NCI-H82 treated with DMSO at 0.1 percent for 48 hours (cell line): Measurements from ENCODE around the gene ZNF429.
"Not testable (repeated sequence)": the region's sequence is repeated elsewhere in the genome, so short reads cannot be mapped to it uniquely, and the experiment has no call there.

Source experiments
- DNase-seq: peaks from one replicate; lab custom pipeline; 2025; ENCODE audit not compliant: unreplicated experiment; lab: John Stamatoyannopoulos, UW

ZNF429 gene

DNA sequence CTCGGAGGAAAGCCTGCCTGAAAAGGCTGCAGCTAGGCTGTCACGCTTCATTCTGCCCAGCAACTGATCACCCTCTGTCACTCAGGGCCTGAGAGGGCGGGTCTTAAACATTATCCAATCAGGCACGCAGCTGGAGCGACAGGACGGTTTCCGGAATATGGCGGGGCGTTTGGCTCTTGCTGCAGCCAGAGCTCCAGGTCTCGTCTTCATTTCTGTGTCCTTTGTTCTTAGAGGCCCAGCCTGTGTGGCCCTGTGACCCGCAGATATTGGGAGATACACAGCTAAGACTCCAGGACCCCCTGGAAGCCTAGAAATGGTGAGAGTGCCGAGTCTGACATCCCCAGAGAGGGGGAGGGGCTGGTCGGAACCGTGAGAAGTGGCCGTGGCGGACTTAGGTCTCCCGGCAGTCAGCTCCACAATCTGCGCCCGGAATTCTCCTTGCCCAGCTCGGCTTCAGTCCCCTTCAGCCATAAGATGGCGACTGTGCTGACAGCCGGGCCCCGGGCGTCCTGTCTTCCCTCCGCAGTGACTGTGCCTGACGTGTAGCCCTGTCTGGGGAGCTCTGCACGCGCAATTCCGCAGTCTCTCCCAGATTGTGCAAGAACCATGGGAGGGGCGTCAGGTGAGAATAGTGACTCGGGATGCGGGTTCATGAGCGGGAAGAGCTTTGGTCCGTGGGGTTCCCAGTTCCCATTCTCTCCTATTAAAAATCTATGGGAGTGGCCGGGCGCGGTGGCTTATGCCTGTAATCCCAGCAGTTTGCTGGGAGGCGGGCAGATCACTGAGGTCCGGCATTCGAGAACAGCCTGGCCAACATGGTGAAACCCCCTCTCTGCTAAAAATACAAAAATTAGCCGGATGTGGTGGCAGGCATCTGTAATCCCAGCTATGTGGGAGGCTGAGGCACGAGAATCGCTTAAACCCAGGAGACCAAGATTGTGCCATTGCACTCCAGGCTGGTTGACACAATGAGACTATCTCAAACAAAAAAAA is at the start of gene ZNF429:
Gene ZNF429 (plus strand): TSS at position 144 of the 993 bp plus-strand sequence. CDS start 170 bp downstream, at position 314.
- DNase-seq: peak; percentile 89

DNA sequence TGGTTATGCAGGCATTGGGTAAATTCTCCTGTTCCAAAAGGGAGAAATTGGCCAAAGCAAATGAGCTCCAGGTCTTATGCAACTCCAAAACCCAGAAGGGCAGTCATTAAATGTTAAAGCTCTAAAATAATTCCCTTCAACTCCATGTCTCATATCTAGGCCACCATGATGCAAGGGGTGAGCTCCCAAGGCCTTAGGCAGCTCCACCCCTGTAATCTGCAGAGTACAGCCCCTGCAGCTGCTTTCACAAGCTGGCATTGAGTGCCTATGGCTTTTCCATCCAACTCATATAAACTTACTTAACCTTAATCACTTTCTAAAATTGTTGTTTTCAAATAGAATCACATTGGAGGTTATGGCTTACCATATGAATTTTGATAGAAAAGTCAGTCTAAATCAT is 44.7 kb upstream of the ZNF429 start:
- DNase-seq: no peak

DNA sequence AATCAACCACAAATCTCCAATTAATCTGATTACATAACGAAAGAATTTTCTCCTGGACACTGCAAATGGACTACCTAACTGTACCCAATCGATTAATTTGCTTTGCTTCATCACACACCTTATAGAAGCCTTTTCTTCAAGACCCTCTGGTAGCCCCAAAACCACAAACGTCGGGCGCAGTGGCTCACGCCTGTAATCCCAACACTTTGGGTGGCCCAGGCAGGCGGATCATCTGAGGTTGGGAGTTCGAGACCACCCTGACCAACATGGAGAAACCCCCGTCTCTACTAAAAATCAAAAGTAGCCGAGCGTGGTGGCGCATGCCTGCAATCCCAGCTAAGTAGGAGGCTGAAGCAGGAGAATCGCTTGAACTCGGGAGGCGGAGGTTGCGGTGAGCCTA is 42.9 kb upstream of the ZNF429 start:
- no peak for DNase-seq

DNA sequence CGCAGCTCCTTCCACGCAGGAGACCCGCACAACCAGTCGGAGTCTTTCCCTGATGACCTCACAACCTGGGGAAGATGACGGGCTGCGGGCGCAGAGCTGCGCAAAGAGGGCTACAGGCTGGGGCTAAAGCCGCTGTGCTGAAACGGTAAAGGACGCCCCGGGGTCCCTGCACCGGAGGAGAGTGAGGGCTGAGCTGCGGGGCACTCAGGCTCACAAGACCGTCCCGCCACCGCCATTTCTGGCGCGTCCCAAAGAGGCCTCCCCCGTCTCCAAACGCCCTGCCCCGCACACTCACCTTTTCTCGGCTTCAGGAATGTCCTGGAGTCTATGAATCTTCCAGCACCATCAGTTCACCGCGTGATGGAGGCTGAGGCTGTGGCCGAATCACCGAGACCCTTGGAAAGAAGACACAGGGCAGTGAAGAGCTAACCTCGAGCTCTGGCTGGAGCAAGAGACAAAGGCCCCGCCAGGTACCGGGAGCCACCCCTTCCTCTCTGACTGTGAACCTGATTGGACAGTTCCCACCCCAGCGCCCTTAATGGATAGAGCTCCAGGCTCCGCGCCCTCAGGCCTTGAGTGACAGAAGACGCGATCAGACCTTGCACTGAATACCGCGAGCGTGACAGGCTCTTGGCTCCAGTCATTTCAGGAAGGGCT is 41.8 kb upstream of the ZNF429 start:
- DNase-seq: peak; percentile 14

DNA sequence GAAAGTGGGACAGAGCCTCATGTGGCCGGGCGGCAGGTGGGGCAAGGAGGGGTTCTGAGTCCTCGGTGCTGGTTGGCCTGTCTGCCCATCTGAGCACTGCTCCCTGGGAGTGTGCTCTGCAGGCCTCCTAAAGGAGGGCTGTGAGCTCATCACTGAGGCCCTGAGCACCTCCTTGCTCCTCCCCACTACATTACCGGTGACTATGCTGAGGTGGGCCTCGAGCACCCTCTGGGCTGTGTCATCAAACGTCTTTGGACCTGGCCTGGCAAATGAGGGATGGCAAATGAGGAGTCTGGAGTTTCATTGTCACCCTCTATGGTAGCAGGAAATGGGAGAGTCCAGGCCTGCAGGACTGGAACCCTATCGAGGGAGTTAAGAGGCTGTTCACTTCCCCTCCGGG is 38.8 kb upstream of the ZNF429 start:
- no peak for DNase-seq

DNA sequence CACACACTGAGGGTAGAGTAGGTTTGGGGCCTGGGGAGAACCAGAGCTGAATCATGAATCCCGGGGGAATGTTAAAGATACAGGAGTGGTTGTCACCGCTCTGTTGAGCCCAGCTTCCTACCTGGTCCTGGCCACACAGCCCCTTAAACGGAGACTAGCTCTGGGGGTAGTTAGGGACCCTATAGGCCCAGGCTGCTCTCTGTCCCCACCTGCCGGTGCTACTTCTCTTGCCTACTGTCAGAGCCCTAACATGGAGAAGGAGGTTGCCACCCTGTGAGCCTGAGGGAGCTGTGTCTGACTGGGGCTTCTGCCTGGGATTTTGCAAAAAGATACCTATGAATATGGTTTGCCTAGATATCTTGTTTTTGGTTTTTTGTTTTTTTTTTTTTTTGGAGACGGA is 36.6 kb upstream of the ZNF429 start:
- DNase-seq: no peak

DNA sequence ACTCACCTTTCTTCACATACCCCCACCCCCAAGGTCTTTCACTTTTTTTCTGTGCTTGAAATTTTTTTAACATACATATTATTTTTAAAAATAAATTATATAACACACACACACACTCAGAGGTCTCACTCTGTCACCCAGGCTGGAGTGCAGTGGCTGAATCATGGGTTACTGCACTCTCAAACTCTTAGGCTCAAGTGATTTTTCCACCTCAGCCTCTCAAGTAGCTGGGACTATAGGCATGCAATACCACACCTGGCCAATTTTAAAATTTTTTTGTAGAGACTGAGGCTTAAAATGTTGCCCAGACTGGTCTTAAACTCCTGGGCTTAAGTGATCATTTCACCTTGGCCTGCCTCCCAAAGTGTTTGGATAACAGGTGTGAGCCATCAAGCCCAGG is 32.9 kb upstream of the ZNF429 start:
- no peak for DNase-seq

DNA sequence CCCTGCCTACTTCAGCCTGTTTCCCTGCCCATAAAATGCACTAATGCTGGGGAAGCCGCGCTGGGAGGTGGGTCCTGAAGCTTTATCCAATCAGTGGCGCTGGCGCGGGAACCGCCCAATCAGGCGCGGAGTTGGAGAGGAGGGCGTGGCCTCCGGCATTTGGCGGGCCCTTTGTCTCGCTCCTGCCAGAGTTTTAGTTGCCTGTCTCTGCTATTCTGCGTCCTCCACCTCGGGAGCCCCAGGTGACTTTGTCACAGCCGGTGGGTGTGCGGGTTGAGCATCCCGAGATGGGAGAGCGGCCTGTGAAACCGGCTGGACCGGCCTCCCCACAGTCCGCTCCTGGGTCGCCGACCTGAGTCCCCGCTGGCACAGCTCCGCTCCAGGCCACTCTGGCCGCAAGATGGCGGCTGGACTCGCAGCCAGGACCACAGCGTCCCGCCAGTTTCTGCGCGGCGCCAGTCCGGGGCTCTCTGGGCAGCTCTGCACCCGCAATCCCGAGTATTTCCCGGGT is 30.7 kb upstream of the ZNF429 start:
- DNase-seq: no peak

DNA sequence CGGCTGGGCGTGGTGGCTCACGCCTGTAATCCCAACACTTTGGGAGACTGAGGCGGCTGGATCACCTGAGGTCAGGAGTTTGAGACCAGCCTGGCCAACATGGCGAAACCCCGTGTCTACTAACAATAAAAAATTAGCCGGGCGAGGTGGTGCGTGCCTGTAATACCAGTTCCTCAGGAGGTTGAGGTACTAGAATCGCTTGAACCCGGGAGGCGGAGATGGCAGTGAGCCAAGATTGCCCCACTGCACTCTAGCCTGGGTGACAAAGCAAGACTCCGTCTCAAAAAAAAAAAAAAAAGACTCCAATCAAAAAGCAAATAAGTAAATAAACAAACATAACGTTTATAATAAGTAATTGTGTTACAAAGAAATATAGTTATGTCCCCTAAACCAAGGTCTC is 23.0 kb upstream of the ZNF429 start:
- DNase-seq: not testable (repeated sequence)

DNA sequence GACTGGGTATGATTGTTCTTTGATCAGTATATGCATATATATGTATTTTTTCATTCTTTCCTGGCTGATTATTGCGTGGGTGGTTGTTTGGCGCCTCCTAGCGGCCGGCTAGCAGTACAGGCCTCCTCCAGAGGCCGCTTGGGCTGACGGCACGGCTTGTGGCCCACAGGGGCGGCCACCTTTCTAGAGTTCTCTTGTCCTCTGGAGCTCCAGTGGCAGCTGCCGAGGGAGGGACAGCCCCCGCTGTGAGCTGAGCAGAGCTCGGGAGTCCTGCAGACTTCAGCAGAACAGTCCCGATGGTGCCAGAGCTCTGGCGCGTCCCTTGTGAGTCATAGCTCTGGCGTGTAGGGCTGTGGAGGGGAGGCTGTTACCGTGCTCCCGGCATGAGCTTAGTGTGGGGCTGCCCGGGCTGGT is 22.5 kb upstream of the ZNF429 start:
- DNase-seq: no peak

DNA sequence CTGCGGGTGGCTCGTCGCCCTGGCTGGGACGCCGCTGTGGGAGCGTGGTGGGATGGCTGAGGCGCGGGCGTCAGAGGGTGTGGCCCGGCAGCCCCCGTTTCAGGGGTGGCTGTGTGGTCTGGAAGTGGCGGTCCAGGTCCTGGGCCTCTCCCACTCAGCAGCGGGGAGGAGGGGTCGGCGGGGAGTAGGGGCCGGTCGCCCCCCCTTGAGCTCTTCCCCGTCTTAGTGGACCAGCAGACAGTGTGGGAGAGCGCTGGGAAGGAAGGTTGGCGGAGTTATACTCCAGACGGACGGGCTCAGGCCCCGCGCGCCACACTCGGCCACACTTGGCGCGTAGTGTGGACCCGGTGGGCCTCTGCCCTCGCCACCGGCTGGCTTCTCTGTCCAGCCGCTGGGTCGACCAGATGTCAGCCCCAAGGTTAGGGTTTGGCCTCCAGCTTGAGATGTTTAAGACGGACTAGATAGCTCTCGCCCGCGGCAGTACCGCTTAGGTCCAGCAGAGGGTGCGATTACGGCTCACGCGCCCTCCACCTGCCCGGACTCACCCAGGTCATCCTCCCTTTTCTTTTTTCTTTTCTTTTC is 21.7 kb upstream of the ZNF429 start:
- DNase-seq: no peak

DNA sequence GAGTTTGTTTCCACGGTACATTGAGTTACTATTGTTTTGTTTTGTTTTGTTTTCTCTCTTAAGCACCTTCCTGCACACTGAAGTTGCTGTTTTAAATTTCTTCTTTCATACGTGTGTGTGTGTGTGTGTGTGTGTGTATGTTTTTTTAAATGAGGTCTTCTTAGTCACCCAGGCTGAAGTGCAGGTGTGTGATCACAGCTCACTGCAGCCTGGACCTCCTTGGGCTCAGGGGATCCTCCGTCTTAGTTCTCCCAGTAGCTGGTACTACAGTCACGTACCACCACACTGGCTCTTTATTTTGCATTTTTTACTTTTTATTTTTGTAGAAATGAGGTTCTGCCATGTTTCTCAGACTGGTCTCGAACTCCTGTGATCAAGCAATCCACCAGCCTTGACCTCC is 20.8 kb upstream of the ZNF429 start:
- no peak for DNase-seq

DNA sequence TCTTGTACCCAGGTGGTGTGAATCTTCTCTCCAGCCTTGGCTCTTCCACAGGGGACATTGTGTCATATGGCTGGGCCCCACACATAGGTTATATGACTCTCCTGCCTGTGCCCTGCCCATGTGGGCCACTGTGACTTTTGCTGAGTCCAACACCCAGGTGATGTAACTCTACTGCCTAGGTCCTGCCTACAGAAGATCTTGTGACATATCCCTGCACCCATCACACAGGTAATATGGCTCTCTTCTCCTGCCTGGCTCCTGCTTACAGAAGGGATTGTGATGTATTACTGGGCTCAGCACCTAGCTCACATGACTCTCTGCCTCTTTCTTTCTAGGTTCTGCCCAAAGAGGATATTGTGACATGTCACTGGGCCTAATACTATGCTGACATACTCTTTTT is 19.5 kb upstream of the ZNF429 start:
- no peak for DNase-seq

DNA sequence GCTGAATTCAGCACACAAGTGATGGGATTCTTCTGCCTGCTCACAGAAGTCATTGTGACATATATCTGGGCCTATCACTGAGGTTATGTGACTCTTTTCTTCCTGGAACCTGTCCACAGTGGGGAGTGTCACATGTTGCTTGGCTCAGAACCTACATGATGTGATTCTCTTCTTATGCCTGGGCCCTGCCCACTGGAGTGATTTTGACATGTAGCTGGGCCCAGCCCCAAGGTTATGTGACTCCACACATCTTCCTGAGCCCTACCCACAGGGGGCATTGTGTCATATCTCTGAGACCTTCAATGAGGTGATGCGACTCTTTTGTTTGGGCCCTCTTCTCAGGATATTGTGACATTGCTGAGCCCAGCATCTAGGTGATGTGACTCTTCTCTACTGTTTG is 17.4 kb upstream of the ZNF429 start:
- DNase-seq: no peak

DNA sequence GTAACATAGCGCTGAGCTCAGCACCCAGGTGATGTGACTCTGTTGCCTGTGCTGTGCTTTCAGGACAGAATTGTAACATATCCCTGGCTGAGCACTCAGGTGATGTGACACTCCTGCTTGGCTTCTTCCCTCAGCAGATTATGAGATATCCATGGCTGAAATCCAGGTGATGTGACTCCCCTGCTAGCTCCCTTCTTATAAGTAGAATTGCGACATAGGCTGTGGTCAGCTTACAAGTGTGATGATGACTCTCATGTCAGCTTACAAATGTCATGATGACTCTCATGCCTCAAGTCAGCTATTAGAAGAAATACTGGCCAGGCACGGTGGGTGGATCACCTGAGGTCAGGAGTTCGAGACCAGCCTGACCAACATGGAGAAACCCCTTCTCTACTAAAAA is 14.3 kb upstream of the ZNF429 start:
- no peak for DNase-seq

DNA sequence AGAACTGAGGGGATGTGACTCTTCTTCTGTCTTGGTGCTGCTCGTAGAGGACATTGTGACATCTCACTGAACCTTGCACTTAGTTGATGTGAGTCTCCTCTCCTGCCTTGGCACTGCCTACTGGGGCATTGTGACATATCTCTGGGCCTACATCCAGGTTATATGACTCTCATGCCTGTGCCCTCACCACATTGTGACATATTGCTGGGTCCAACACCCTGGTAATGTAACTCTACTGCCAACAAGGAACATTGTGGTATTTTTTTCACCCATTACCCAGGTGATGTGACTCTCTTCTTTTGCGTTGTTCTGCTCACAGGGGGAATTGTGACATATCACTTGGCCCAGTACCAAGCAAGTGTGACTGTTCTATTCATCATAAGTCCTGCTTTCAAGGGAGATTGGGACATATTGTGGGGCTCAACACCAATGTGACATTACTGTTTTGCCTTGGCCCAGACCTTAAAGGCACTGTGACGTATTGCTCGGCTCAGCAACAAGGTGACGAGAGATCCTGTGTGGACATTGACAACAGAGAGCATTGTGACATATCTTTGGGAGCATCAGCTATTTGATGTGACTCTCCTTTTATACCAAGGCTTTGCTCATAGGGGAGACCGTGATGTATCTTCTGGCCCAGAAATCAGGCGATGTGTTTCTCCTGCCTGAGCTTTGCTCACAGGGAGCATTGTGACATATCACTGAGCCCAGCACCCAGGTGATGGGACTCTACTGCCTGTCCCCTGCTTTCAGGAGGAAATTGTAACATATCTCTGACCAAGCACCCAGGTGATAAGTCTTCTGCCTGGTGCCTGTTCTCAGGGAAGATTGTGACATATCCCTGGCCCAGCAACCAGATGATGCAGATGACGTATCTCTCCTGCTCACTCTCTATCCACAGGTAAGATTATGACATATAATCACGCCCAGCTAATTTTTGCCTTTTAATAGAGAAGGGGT is 12.2 kb upstream of the ZNF429 start:
- no peak for DNase-seq

DNA sequence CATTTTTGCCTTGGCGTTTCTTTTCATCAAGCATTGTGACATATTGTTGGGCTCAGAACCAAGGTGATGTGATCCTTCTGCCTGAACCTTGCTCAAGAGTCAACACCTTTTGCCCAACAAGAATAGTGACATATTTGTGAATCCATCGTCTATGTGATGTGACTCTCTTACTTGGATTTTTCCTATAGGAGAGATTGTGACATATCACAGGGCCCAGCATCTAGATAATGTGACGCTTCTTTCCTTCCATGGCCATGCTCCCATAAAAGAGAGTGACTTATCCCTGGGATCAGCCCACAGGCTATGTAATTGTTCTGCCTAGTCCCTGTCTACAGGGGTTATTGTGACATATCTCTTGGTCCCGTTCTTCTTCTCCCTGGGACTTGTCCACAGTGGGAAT is 8.5 kb upstream of the ZNF429 start:
- no peak for DNase-seq

DNA sequence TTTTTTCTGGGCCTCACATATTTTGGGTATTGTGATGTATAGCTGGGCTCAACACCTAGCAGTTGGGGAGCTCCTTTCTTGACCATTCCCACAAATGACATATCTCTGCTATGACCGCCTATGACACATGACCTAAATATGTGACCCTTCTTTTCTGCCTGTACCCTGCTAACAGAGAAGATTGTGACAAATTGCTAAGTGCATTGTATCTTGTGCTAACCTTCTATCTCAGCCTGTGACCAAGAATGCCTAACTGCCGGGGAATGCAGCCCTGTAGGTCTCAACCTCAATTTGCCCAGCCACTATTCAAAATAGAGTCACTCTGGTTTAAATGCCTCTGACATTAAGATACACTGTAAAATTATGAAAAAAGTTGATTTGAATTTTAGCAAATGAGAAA is 6.8 kb upstream of the ZNF429 start:
- no peak for DNase-seq

DNA sequence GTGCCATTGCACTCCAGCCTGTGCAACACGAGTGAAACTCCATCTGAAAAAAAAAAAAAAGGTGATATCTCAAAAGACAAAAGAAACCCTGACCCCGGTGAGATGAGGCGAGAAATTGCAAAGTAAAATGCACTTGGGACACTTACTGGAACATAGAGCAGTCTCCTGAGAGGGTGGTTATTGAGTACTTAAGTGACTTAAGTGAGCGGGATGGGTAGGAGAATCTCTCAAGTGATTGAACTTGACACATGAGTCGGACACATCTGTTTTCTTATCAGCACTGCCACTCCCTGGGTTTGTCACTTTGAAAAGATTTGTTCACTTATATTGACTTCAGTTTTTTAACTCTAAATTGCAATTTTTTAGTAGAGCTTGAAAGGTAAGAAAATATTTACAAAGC is 2.8 kb downstream of the ZNF429 start:
- DNase-seq: no peak

DNA sequence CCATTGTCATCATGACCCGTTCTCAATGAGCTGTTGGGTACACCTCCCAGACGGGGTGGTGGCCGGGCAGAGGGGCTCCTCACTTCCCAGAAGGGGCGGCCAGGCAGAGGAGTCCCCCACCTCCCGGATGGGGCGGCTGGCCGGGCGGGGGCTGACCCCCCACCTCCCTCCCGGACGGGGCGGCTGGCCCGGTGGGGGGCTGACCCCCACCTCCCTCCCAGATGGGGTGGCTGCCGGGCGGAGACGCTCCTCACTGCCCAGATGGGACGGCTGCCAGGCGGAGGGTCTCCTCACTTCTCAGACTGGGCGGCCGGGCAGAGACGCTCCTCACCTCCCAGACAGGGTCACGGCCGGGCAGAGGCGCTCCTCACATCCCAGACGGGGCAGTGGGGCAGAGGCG is 5.7 kb downstream of the ZNF429 start:
- not testable (repeated sequence) for DNase-seq

DNA sequence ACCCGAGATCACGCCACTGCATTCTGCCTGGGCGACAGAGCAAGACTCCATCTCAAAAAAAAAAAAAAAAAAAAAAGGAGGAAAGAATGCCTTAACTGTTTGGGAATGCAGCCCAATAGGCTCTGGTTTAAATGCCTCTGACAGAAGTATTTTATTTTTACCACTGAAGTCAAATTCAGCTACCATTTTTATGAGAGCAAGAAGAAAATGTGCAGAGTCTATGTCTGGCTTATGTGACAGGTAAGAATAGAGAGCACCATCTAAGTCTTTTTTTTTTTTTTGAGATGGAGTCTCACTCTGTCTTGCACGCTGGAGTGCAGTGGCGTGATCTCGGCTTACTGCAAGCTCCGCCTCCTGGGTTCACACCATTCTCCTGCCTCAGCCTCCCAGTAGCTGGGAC is 7.2 kb downstream of the ZNF429 start:
- not testable (repeated sequence) for DNase-seq
